ENCODE measurements around the gene CCDC51.

GRCh38 chr3:48472673-48472922, 32.7 kb upstream of the CCDC51 start:
- TF ChIP-seq GATA3 (IDR thresholded peaks at IDR 0.05; ENCODE audit: low read depth, low read length) = no peak
- TF ChIP-seq GATA2 (IDR thresholded peaks at IDR 0.05; ENCODE audit: low read depth, low read length) = no peak

All from SH-SY5Y (cell line).